ENCODE data around the gene TRIM37.

Gene TRIM37

GRCh38 chr17:59115474-59115873 is 8.8 kb upstream of the TRIM37 start:
- H3K27ac ChIP-seq = no peak overlapping the region
- CTCF ChIA-PET = interaction anchor here (0.9 to 1.2 kb wide), 2 partner anchors 10 to 13 kb away, joined by 3 to 4 read pairs; no protein-coding TSS in a partner anchor
- TF ChIP-seq CTCF (conservative IDR thresholded peaks at IDR 0.05; ENCODE audit: low read depth) = no peak
- no peak for DNase-seq (ENCODE audit: low spot score)
- POLR2A ChIA-PET (ENCODE audit: low non-redundant PET) = interaction anchor here (0.6 kb wide), 1 partner anchor 22 kb away, joined by 16 read pairs; no protein-coding TSS in a partner anchor

GRCh38 chr17:59111539-59111938 is 4.9 kb upstream of the TRIM37 start:
- ChIA-PET POLR2A (ENCODE audit: low non-redundant PET) (no interaction called here), CTCF (interaction anchor here (0.7 kb wide), 1 partner anchor 86 kb away, joined by 3 read pairs; no protein-coding TSS in a partner anchor)
- no peak for TF ChIP-seq CTCF (conservative IDR thresholded peaks at IDR 0.05; ENCODE audit: low read depth)
- no peak overlapping the region for H3K27ac ChIP-seq
- no peak for DNase-seq (ENCODE audit: low spot score)

GRCh38 chr17:59110973-59111372 is 4.3 kb upstream of the TRIM37 start:
- ChIA-PET CTCF (interaction anchor here (0.7 kb wide), 1 partner anchor 87 kb away, joined by 3 read pairs; no protein-coding TSS in a partner anchor), POLR2A (ENCODE audit: low non-redundant PET) (no interaction called here)
- no peak for TF ChIP-seq CTCF (conservative IDR thresholded peaks at IDR 0.05; ENCODE audit: low read depth)
- no peak overlapping the region for H3K27ac ChIP-seq
- DNase-seq (ENCODE audit: low spot score) = no peak

- ChIA-PET POLR2A (ENCODE audit: low non-redundant PET) (no interaction called here), CTCF (interaction anchor here (0.7 kb wide), 1 partner anchor 590 kb away, joined by 8 read pairs; no protein-coding TSS in a partner anchor)
- H3K27ac ChIP-seq = peak overlapping the region; percentile 98
- DNase-seq (ENCODE audit: low spot score) = no peak
- no peak for TF ChIP-seq CTCF (conservative IDR thresholded peaks at IDR 0.05; ENCODE audit: low read depth)
Measured at GRCh38 chr17:59108400-59109102, 1.9 kb upstream of the TRIM37 start.

GRCh38 chr17:59107306-59107670 is 608 bp upstream of the TRIM37 start:
- peak overlapping the region; percentile 98 for H3K27ac ChIP-seq
- DNase-seq (ENCODE audit: low spot score) = peak; percentile 12
- no peak for TF ChIP-seq CTCF (conservative IDR thresholded peaks at IDR 0.05; ENCODE audit: low read depth)
- CTCF ChIA-PET = interaction anchor here (0.9 kb wide), 1 partner anchor 29 kb away, joined by 3 read pairs; no protein-coding TSS in a partner anchor
- POLR2A ChIA-PET (ENCODE audit: low non-redundant PET) = interaction anchor here (0.5 kb wide), 1 partner anchor 364 kb away, joined by 5 read pairs; no protein-coding TSS in a partner anchor

GRCh38 chr17:59105852-59106462 is 723 bp downstream of the TRIM37 start:
- peak; percentile 54 for DNase-seq (ENCODE audit: low spot score)
- CTCF ChIA-PET = no interaction called here
- no peak for TF ChIP-seq CTCF (conservative IDR thresholded peaks at IDR 0.05; ENCODE audit: low read depth)
- POLR2A ChIA-PET (ENCODE audit: low non-redundant PET) = interaction anchor here (0.6 to 1.0 kb wide), 2 partner anchors 49 to 509 kb away, joined by 3 to 5 read pairs; partner anchors contain the start of genes PRR11 and SKA2
- H3K27ac ChIP-seq = peak overlapping the region; percentile 98
